Panc1 (cell line): ENCODE measurements around the gene APP.

ENCODE experiments used
- CTCF ChIP-seq: fragments of 450-650 bp; IDR thresholded peaks from 2 replicates; pipeline ENCODE4 v1.5.1; 2017; ENCODE audit warnings: mild to moderate bottlenecking
- REST ChIP-seq, 2 experiments: IDR thresholded peaks; 2 replicates each; pipeline ENCODE4 v1.6.1; 2011 to 2012; ENCODE audit warnings: low read depth in 2 of 2, control low read depth in 1 of 2, low read length in 1 of 2, mild to moderate bottlenecking in 1 of 2, moderate library complexity in 1 of 2; ENCODE audit not compliant: insufficient read depth in 1 of 2
- TCF7L2 ChIP-seq: IDR thresholded peaks from 2 replicates; pipeline ENCODE4 v1.6.1; 2011; ENCODE audit warnings: mild to moderate bottlenecking, low read depth, low read length, inconsistent platforms

GRCh38 chr21:26099610-26100219, 70.9 kb downstream of the APP start:
- TF ChIP-seq REST (IDR thresholded peaks at IDR 0.05; ENCODE audit: insufficient read depth in 1 of 2, low read depth in 2 of 2, low read length in 1 of 2) (no peak), CTCF (no peak), TCF7L2 (no peak)
